HepG2 (cell line): Measurements from ENCODE around the gene MTARC1.

Source experiments
- BHLHE40 ChIP-seq: IDR thresholded peaks from 2 replicates; pipeline ENCODE4 v1.6.1; 2011; ENCODE audit warnings: low read length, improper control_type of control experiment
- CBFB ChIP-seq: sonication (generic); formaldehyde crosslinking; IDR thresholded peaks from 2 replicates; pipeline ENCODE4 v1.4.0; 2020; ENCODE audit warnings: missing genetic modification reagents
- CTCF ChIP-seq: sonication (generic); formaldehyde crosslinking; IDR thresholded peaks from 2 replicates; pipeline ENCODE4 v1.5.0; 2020; ENCODE audit warnings: mild to moderate bottlenecking, missing genetic modification reagents, moderate library complexity
- DRAP1 ChIP-seq: IDR thresholded peaks from 2 replicates; pipeline ENCODE4 v1.6.1; 2016; ENCODE audit warnings: missing genetic modification reagents, missing compliant biosample characterization
- ELK4 ChIP-seq: sonication (generic); formaldehyde crosslinking; IDR thresholded peaks from 2 replicates; pipeline ENCODE4 v1.9.0; 2021; ENCODE audit warnings: missing genetic modification reagents, borderline replicate concordance
- KDM4B ChIP-seq: sonication (generic); formaldehyde crosslinking; IDR thresholded peaks from 2 replicates; pipeline ENCODE4 v1.4.0; 2020; ENCODE audit warnings: missing genetic modification reagents
- MATR3 ChIP-seq: sonication (generic); formaldehyde crosslinking; IDR thresholded peaks from 2 replicates; pipeline ENCODE4 v1.4.0; 2020; ENCODE audit warnings: missing genetic modification reagents
- POLR2A ChIP-seq, 2 experiments: IDR thresholded peaks; 2 replicates each; pipeline ENCODE4 v1.6.1; 2011; ENCODE audit warnings: low read depth in 2 of 2, low read length in 2 of 2, mild to moderate bottlenecking in 1 of 2, moderate library complexity in 1 of 2; ENCODE audit not compliant: insufficient read depth in 1 of 2
- RFX5 ChIP-seq: IDR thresholded peaks from 2 replicates; pipeline ENCODE4 v1.6.1; 2011; ENCODE audit warnings: low read depth, low read length, improper control_type of control experiment
- ZBTB33 ChIP-seq: sonication (generic); formaldehyde crosslinking; IDR thresholded peaks from 2 replicates; pipeline ENCODE4 v1.4.0; 2020; ENCODE audit warnings: missing genetic modification reagents
- ZBTB8A ChIP-seq: sonication (generic); formaldehyde crosslinking; IDR thresholded peaks from 2 replicates; pipeline ENCODE4 v1.4.0; 2020; ENCODE audit warnings: mild to moderate bottlenecking, low read depth, missing genetic modification reagents, borderline replicate concordance
- ZMYM2 ChIP-seq: sonication (generic); formaldehyde crosslinking; IDR thresholded peaks from 2 replicates; pipeline ENCODE4 v1.8.0; 2022; ENCODE audit warnings: mild to moderate bottlenecking, missing genetic modification reagents
- ZNF234 ChIP-seq: sonication (generic); formaldehyde crosslinking; conservative IDR thresholded peaks from 2 replicates; pipeline ENCODE4 v1.5.1; 2020; ENCODE audit warnings: mild to moderate bottlenecking, missing genetic modification reagents
- ZNF468 ChIP-seq: sonication (generic); formaldehyde crosslinking; IDR thresholded peaks from 2 replicates; pipeline ENCODE4 v1.8.0; 2022; ENCODE audit warnings: mild to moderate bottlenecking, moderate library complexity, missing genetic modification reagents

- TF ChIP-seq POLR2A (IDR thresholded peaks at IDR 0.05; ENCODE audit: insufficient read depth in 1 of 2, low read depth in 2 of 2, low read length in 2 of 2) (no peak), CTCF (CRISPR knock-in tag) (no peak), KDM4B (no peak), ZBTB33 (CRISPR knock-in tag) (no peak), CBFB (CRISPR knock-in tag) (no peak), ZNF234 (CRISPR knock-in tag) (no peak), RFX5 (no peak), DRAP1 (CRISPR knock-in tag) (no peak), MATR3 (CRISPR knock-in tag) (no peak), ZNF468 (CRISPR knock-in tag) (no peak), ZBTB8A (CRISPR knock-in tag) (no peak), ZMYM2 (CRISPR knock-in tag) (no peak), BHLHE40 (no peak), ELK4 (CRISPR knock-in tag) (no peak)
These were observed 11.6 kb downstream of the MTARC1 start for GRCh38 chr1:220798338-220798737.
